ENCODE measurements around the gene MYO19. TPM values are rescaled to one million over a fixed set of nuclear protein-coding genes. Genes with fewer than 3 reads are reported as not detected.

Gene MYO19
- polyA plus RNA-seq, 1 experiment, result 46.9 TPM

GRCh38 chr17:36506249-36506826 is 28.3 kb downstream of the MYO19 start:
- CTCF ChIA-PET, result interaction anchor here (1.2 to 1.5 kb wide), 2 partner anchors 11 to 23 kb away, joined by 3 to 6 read pairs; no protein-coding TSS in a partner anchor
- no peak for TF ChIP-seq CTCF (IDR thresholded peaks at IDR 0.05; ENCODE audit: insufficient read depth, low read depth, low read length)
- peaks cover 25% of the 10 kb centered on the region for H3K36me3 ChIP-seq (ENCODE audit: control insufficient read depth, insufficient read depth, low read length)

GRCh38 chr17:36505171-36505570 is 29.5 kb downstream of the MYO19 start:
- CTCF ChIA-PET, result interaction anchor here (1.2 to 1.5 kb wide), 2 partner anchors 10 to 22 kb away, joined by 3 to 6 read pairs; no protein-coding TSS in a partner anchor
- H3K4me3 ChIP-seq (ENCODE audit: low read depth, low read length), result no peak overlapping the region
- POLR2A ChIA-PET, result no interaction called here
- no peak for DNase-seq (ENCODE audit: low read depth)
- H3K36me3 ChIP-seq (ENCODE audit: control insufficient read depth, insufficient read depth, low read length), result peaks cover 22% of the 10 kb centered on the region
- H3K27me3 ChIP-seq (ENCODE audit: control insufficient read depth, insufficient read depth, low read length), result no peaks in the 10 kb centered on the region
- TF ChIP-seq CTCF (IDR thresholded peaks at IDR 0.05; ENCODE audit: insufficient read depth, low read depth, low read length), result no peak

More at GRCh38 chr17:36506249-36506826, 28.3 kb downstream of the MYO19 start:
- POLR2A ChIA-PET, result no interaction called here
- DNase-seq (ENCODE audit: low read depth), result no peak
- H3K4me3 ChIP-seq (ENCODE audit: low read depth, low read length), result no peak overlapping the region
- no peaks in the 10 kb centered on the region for H3K27me3 ChIP-seq (ENCODE audit: control insufficient read depth, insufficient read depth, low read length)

GRCh38 chr17:36504156-36504545 is 30.5 kb downstream of the MYO19 start:
- Histone ChIP-seq H3K36me3 (ENCODE audit: control insufficient read depth, insufficient read depth, low read length) (peaks cover 22% of the 10 kb centered on the region), H3K27me3 (ENCODE audit: control insufficient read depth, insufficient read depth, low read length) (no peaks in the 10 kb centered on the region), H3K4me3 (ENCODE audit: low read depth, low read length) (no peak overlapping the region)
- ChIA-PET CTCF (interaction anchor here (1.4 kb wide), 1 partner anchor 21 kb away, joined by 3 read pairs; no protein-coding TSS in a partner anchor), POLR2A (no interaction called here)
- no peak for TF ChIP-seq CTCF (IDR thresholded peaks at IDR 0.05; ENCODE audit: insufficient read depth, low read depth, low read length)
- DNase-seq (ENCODE audit: low read depth), result no peak

- Histone ChIP-seq H3K36me3 (ENCODE audit: control insufficient read depth, insufficient read depth, low read length) (peaks cover 22% of the 10 kb centered on the region), H3K27me3 (ENCODE audit: control insufficient read depth, insufficient read depth, low read length) (no peaks in the 10 kb centered on the region), H3K4me3 (ENCODE audit: low read depth, low read length) (no peak overlapping the region)
- POLR2A ChIA-PET, result no interaction called here
- CTCF ChIA-PET, result interaction anchor here (1.4 kb wide), 1 partner anchor 20 kb away, joined by 3 read pairs; no protein-coding TSS in a partner anchor
- no peak for DNase-seq (ENCODE audit: low read depth)
- no peak for TF ChIP-seq CTCF (IDR thresholded peaks at IDR 0.05; ENCODE audit: insufficient read depth, low read depth, low read length)
Measured at GRCh38 chr17:36503456-36504155, 31.1 kb downstream of the MYO19 start.

GRCh38 chr17:36501963-36502362 is 32.7 kb downstream of the MYO19 start:
- TF ChIP-seq CTCF (IDR thresholded peaks at IDR 0.05; ENCODE audit: insufficient read depth, low read depth, low read length), result no peak
- Histone ChIP-seq H3K27me3 (ENCODE audit: control insufficient read depth, insufficient read depth, low read length) (no peaks in the 10 kb centered on the region), H3K36me3 (ENCODE audit: control insufficient read depth, insufficient read depth, low read length) (peaks cover 25% of the 10 kb centered on the region), H3K4me3 (ENCODE audit: low read depth, low read length) (no peak overlapping the region)
- no peak for DNase-seq (ENCODE audit: low read depth)
- ChIA-PET POLR2A (no interaction called here), CTCF (no interaction called here)

Data from BJ (cell line).